Muscle of arm (tissue), 12 donors: ENCODE results near the gene DNM3. TPM values are rescaled to one million over a fixed set of nuclear protein-coding genes. Genes with fewer than 3 reads are reported as not detected.

Experiments used
- DNase-seq: peaks from one replicate; pipeline ENCODE4 v3.0.0-alpha.2; 2013
- polyA plus RNA-seq, 12 donors: library from polyadenylated mRNA; unstranded; fragments of 120-200 nt; gene quantifications; one replicate each; pipeline ENCODE4 v1.2.1, GENCODE V29; 2013; ENCODE audit not compliant: insufficient read length in 12 of 12

The DNM3 gene
- polyA plus RNA-seq, 12 donors, result 2.6 to 6.3 (median 4.2) TPM; not detected in 1

- no peak for DNase-seq
These were observed 254.5 kb downstream of the DNM3 start for GRCh38 chr1:172095846-172096245.

- no peak for DNase-seq
These were observed 263.9 kb downstream of the DNM3 start for GRCh38 chr1:172105230-172105629.

GRCh38 chr1:172107316-172107975, 266.1 kb downstream of the DNM3 start:
- DNase-seq, result no peak

GRCh38 chr1:172108161-172108893, 267.0 kb downstream of the DNM3 start:
- no peak for DNase-seq

GRCh38 chr1:172109359-172109758, 268.1 kb downstream of the DNM3 start:
- DNase-seq, result peak; percentile 57

GRCh38 chr1:172112576-172112975, 271.3 kb downstream of the DNM3 start:
- no peak for DNase-seq

GRCh38 chr1:172117800-172118199, 276.5 kb downstream of the DNM3 start:
- no peak for DNase-seq

GRCh38 chr1:172118618-172119017, 277.3 kb downstream of the DNM3 start:
- DNase-seq, result no peak

GRCh38 chr1:172119184-172119583, 277.9 kb downstream of the DNM3 start:
- no peak for DNase-seq

GRCh38 chr1:172120381-172120780, 279.1 kb downstream of the DNM3 start:
- DNase-seq, result no peak

GRCh38 chr1:172121081-172121717, 279.9 kb downstream of the DNM3 start:
- no peak for DNase-seq

- DNase-seq, result no peak
These were observed 281.1 kb downstream of the DNM3 start for GRCh38 chr1:172122381-172122780.

- no peak for DNase-seq
These were observed 284.0 kb downstream of the DNM3 start for GRCh38 chr1:172125250-172125649.

- DNase-seq, result no peak
These were observed 284.6 kb downstream of the DNM3 start for GRCh38 chr1:172125812-172126430.

- DNase-seq, result no peak
These were observed 291.5 kb downstream of the DNM3 start for GRCh38 chr1:172132836-172133235.

- no peak for DNase-seq
These were observed 292.9 kb downstream of the DNM3 start for GRCh38 chr1:172134087-172134731.

- no peak for DNase-seq
These were observed 293.9 kb downstream of the DNM3 start for GRCh38 chr1:172135076-172135672.

GRCh38 chr1:172135978-172136610, 294.8 kb downstream of the DNM3 start:
- no peak for DNase-seq

GRCh38 chr1:172136925-172137324, 295.6 kb downstream of the DNM3 start:
- peak; percentile 64 for DNase-seq

- DNase-seq, result peak; percentile 23
These were observed 296.6 kb downstream of the DNM3 start for GRCh38 chr1:172137703-172138454.
